ENCODE data around the gene AKAP17A.

AKAP17A gene

DNA sequence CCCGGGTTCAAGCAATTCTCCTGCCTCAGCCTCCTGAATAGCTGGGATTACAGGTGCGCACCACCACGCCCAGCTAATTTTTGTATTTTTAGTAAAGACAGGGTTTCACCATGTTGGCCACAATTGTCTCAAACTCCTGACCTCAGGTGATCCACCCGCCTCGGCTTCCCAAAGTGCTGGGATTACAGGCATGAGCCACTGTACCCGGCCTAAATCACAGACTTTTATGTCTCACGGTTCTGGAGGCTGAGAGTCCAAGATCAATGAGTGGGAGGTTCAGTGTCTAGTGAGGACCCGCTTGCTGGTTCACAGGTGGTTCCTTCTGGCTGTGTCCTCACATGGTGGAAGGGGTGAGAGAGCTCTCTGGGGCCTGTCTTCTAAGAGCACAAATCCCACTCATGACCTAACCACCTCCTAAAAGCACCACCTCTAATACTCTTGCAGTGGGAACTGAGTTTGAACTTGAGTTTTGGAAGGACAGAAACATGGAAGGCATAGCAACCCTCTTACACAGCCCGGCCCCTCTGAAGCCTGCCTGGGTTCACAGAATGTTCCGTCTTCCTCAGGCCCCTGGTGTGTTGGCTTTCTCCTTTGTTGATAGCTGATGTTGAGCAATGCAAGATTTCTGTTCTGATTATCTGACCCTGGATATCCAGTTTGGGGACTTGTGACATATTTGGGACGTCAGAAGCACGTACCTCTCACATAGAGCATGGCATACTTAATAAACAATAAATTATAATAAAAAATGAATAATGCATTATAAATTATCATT, 1.9 kb upstream of the AKAP17A start:
- no peaks in the 10 kb centered on the region for H3K9me3 ChIP-seq (ENCODE audit: control insufficient read depth, low read depth, low read length)
- no peaks in the 10 kb centered on the region for H3K27me3 ChIP-seq (ENCODE audit: control insufficient read depth, insufficient read depth, low read length)
- no peaks in the 10 kb centered on the region for H3K4me1 ChIP-seq (ENCODE audit: control insufficient read depth, low read depth, low read length)
- H3K9ac ChIP-seq (ENCODE audit: low read length) = no peak overlapping the region
- no peak overlapping the region for H3K27ac ChIP-seq (ENCODE audit: low read length)
- no peak overlapping the region for H3K4me3 ChIP-seq (ENCODE audit: low read length)
- H3K36me3 ChIP-seq (ENCODE audit: control insufficient read depth, low read depth, low read length) = peaks cover 11% of the 10 kb centered on the region

DNA sequence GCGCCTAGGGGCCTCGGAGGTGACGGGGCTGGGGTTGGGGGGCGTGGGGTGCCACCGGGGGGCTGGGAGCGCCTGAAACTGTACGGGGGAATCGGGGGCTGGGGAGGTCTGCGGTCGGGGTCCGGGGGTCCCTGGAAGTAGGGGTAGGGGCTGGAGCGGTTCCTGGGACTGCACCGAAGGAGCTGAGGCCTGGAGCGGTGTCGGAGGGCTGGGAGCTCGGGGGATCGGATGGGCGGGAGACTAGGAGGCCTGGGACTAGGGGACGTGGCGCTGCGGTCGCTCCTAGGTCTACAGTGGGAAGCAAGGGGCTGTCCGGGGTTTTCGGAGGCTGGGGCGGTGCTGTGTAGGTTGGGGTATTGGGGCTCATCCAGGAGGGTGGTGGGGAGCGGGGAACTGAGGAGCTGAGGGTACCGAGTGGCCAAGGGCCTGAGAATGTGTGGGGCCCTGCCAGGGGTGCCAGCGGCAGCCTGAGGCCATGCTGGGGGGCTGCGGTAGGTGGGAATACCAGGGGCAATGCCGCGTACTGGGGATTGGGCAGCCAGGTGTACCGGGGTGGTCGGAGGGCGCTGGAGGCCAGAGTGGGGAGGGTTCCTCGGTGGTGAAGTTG, 562 bp downstream of the AKAP17A start:
- no peaks in the 10 kb centered on the region for H3K4me1 ChIP-seq (ENCODE audit: control insufficient read depth, low read depth, low read length)
- peaks cover 27% of the 10 kb centered on the region for H3K36me3 ChIP-seq (ENCODE audit: control insufficient read depth, low read depth, low read length)
- peak overlapping the region; percentile 81 for H3K4me3 ChIP-seq (ENCODE audit: low read length)
- no peak overlapping the region for H3K27ac ChIP-seq (ENCODE audit: low read length)
- H3K9me3 ChIP-seq (ENCODE audit: control insufficient read depth, low read depth, low read length) = no peaks in the 10 kb centered on the region
- H3K9ac ChIP-seq (ENCODE audit: low read length) = peak overlapping the region; percentile 69
- H3K27me3 ChIP-seq (ENCODE audit: control insufficient read depth, insufficient read depth, low read length) = no peaks in the 10 kb centered on the region

DNA sequence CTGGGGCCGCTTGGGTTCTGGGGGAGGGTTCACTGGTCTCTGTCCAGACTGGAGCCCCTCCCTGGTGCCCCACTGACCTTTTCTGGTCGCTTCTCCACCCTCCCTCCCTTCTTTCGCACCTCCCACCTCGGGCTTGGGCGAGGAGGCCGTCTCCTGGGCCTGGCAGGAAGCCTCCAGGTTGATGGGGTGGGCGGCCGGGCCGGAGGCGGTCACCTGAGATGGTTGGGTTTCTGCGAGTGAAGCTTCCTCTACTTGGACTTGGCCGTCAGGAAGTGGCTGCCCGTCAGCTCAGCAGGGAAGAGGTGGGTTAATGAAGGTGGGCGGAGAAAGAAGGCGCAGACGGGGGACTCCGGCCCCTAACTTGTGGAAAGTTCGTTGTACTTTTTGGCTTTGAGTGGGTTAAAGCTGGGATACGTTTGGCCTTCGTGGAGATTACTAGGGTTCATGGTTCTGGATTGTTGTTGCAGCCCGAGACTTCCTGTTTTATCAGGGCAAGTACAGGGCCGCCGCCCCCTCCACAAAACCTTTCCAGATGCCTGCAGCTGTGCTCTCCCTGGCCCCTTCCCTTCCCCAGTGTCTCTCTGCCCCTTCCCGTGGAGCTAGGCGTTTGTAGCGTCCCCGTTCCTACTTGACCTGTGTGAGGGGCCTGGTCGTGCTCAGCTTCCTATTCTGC, 1.2 kb downstream of the AKAP17A start:
- Histone ChIP-seq H3K4me3 (ENCODE audit: low read length) (peak overlapping the region; percentile 81), H3K9ac (ENCODE audit: low read length) (peak overlapping the region; percentile 69), H3K9me3 (ENCODE audit: control insufficient read depth, low read depth, low read length) (no peaks in the 10 kb centered on the region), H3K36me3 (ENCODE audit: control insufficient read depth, low read depth, low read length) (peaks cover 34% of the 10 kb centered on the region), H3K27ac (ENCODE audit: low read length) (no peak overlapping the region), H3K4me1 (ENCODE audit: control insufficient read depth, low read depth, low read length) (no peaks in the 10 kb centered on the region), H3K27me3 (ENCODE audit: control insufficient read depth, insufficient read depth, low read length) (no peaks in the 10 kb centered on the region)

DNA sequence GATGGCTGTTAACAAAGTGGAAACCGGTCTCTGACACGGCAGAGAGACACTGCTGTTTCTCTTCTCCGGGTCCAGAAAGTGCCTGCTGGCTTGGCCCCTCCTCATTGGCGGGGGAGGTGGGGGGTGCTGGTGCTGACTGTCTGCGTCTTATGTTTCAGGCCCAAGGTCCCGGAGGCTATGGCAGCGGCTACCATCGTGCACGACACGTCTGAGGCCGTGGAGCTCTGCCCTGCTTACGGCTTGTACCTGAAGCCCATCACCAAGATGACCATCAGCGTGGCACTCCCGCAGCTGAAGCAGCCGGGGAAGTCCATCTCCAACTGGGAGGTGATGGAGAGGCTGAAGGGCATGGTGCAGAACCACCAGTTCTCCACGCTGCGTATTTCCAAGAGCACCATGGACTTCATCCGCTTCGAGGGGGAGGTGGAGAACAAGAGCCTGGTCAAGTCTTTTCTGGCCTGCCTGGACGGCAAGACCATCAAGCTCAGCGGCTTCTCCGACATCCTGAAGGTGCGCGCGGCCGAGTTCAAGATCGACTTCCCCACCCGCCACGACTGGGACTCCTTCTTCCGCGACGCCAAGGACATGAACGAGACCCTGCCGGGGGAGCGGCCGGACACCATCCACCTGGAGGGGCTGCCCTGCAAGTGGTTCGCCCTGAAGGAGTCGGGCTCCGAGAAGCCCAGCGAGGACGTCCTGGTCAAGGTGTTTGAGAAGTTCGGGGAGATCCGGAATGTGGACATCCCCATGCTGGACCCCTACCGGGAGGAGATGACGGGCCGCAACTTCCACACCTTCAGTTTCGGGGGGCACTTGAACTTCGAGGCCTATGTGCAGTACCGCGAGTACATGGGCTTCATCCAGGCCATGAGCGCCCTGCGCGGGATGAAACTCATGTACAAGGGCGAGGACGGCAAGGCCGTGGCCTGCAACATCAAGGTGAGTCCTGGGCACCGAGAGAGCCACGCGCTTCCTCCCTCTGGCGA, 2.2 kb downstream of the AKAP17A start:
- Histone ChIP-seq H3K36me3 (ENCODE audit: control insufficient read depth, low read depth, low read length) (peaks cover 44% of the 10 kb centered on the region), H3K9ac (ENCODE audit: low read length) (no peak overlapping the region), H3K9me3 (ENCODE audit: control insufficient read depth, low read depth, low read length) (no peaks in the 10 kb centered on the region), H3K27ac (ENCODE audit: low read length) (no peak overlapping the region), H3K4me3 (ENCODE audit: low read length) (peak overlapping the region; percentile 81), H3K4me1 (ENCODE audit: control insufficient read depth, low read depth, low read length) (no peaks in the 10 kb centered on the region), H3K27me3 (ENCODE audit: control insufficient read depth, insufficient read depth, low read length) (no peaks in the 10 kb centered on the region)

DNA sequence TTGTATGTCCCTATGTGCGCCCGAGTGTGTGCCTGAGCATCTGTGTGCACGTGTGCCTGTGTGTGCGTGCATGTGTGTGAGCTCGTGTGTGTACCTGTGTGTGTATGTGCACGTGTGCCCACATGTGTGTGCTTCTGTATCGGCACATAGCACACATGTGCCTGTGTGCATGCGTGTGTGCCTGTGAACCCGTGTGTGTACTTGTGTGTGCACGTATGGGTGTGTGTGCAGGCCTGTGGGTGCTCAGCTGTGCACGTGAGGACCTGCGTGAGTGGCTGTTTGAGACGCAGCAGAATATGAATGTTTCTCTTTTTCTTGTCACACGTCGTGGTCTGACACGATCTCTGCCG, 4.3 kb downstream of the AKAP17A start:
- H3K27ac ChIP-seq (ENCODE audit: low read length) = no peak overlapping the region
- no peaks in the 10 kb centered on the region for H3K9me3 ChIP-seq (ENCODE audit: control insufficient read depth, low read depth, low read length)
- H3K27me3 ChIP-seq (ENCODE audit: control insufficient read depth, insufficient read depth, low read length) = no peaks in the 10 kb centered on the region
- no peaks in the 10 kb centered on the region for H3K4me1 ChIP-seq (ENCODE audit: control insufficient read depth, low read depth, low read length)
- H3K36me3 ChIP-seq (ENCODE audit: control insufficient read depth, low read depth, low read length) = peaks cover 65% of the 10 kb centered on the region
- no peak overlapping the region for H3K4me3 ChIP-seq (ENCODE audit: low read length)
- no peak overlapping the region for H3K9ac ChIP-seq (ENCODE audit: low read length)

DNA sequence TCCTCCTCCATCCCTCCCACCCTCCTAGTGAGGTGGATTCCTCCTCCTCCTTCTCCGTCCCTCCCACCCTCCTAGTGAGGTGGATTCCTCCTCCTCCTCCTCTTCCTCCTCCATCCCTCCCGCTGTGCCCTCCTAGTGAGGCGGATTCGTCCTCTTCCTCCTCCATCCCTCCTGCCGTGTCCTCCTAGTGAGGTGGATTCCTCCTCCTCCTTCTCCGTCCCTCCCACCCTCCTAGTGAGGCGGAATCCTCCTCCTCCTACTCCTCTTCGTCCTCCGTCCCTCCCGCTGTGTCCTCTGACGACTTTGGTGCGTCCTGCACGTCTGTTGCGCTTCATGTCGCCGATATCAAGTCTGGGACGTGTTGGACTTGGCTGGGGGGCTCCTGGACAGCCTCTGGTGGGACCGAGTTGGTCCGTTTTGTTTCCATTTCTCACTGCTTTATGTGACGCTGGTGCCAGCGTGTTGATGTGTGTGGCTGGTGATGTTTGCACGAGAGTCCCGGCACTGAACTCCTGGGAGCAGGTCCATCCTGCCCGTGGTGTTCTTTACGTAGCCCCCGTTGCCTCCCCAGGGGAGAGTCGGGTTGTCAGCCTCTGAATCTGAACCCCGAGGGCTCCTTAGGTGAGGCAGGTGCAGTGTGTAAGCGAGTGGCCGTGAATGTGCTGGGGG, 5.4 kb downstream of the AKAP17A start:
- peaks cover 76% of the 10 kb centered on the region for H3K36me3 ChIP-seq (ENCODE audit: control insufficient read depth, low read depth, low read length)
- H3K9ac ChIP-seq (ENCODE audit: low read length) = no peak overlapping the region
- H3K9me3 ChIP-seq (ENCODE audit: control insufficient read depth, low read depth, low read length) = no peaks in the 10 kb centered on the region
- no peaks in the 10 kb centered on the region for H3K27me3 ChIP-seq (ENCODE audit: control insufficient read depth, insufficient read depth, low read length)
- H3K27ac ChIP-seq (ENCODE audit: low read length) = no peak overlapping the region
- no peak overlapping the region for H3K4me3 ChIP-seq (ENCODE audit: low read length)
- H3K4me1 ChIP-seq (ENCODE audit: control insufficient read depth, low read depth, low read length) = no peaks in the 10 kb centered on the region

DNA sequence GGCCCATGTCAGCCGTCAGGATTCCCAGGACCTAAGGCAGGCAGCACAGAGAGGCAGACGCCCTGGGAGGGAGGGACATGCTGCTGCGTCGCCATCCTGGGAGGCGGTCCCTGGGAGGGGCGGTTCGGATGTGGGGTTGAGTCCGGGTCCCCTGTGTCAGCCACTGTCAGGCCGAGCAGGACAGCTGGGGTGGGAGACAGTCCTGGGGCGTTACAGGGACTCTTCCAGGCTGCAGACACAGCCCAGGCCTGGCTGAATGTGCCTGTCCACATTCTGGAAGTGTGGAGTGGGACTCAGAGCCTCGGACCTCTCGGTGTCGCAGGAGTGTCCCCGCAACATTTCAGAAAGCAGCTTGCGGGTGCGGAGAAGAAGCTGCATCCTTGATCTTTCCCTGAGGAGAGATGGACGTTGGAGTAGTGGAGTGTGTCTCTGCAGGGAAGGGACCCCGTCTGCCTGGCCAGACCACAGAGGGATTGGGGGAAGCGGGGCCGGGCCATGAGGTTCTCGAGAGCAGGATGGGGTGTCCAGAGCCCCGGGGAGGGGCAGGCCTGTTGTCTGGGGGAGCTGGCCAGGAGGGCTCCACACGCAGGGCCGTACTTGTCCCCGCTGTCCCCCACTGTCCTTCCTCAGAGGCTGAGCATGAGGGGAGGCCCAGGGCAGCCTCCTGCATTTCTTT, 6.1 kb downstream of the AKAP17A start:
- Histone ChIP-seq H3K4me1 (ENCODE audit: control insufficient read depth, low read depth, low read length) (no peaks in the 10 kb centered on the region), H3K9ac (ENCODE audit: low read length) (no peak overlapping the region), H3K4me3 (ENCODE audit: low read length) (no peak overlapping the region), H3K9me3 (ENCODE audit: control insufficient read depth, low read depth, low read length) (no peaks in the 10 kb centered on the region), H3K27me3 (ENCODE audit: control insufficient read depth, insufficient read depth, low read length) (no peaks in the 10 kb centered on the region), H3K36me3 (ENCODE audit: control insufficient read depth, low read depth, low read length) (peaks cover 83% of the 10 kb centered on the region), H3K27ac (ENCODE audit: low read length) (no peak overlapping the region)

DNA sequence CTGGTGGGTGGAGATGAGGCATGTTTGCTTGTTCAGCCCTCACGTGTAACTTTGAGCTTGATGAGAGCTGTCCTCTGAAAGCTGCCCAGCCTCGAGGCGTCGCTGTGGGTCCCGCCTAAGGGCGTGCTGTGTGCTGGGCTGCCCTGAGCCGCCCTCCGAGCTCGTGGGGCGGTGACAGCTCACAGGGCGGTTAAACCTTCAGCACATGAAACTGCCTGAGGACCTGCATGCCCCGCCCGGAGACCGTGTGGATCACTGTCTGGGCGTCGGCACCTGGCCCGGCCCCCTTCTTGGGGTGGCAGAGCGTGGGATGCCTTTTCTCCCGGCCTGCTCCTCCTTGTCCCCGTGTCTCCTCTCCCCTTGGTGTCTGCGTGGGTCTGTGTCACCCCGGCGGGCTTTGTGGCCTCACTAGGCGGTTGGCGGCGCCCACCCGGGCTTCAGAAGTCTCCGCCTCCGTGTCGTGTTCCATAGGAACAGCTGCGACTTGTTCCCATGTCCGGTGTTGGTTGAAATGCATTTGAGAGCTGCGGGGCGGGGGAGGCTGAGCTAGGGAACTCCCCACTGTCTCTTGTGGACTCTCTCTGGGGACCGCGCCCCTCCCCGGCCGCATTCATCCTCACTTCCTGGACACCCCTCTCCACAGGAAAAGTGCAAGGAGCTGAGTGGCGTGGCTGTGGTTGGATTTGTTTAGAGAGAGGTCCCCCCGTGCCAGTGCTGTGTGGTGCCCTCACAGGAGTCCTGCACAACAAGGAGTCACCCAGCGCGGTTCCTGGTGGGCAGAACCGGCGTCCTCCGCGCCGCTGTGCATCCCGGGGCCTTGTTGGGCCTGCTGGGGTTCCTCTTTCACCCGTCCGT, 6.8 kb downstream of the AKAP17A start:
- H3K27ac ChIP-seq (ENCODE audit: low read length) = no peak overlapping the region
- no peak overlapping the region for H3K4me3 ChIP-seq (ENCODE audit: low read length)
- no peaks in the 10 kb centered on the region for H3K27me3 ChIP-seq (ENCODE audit: control insufficient read depth, insufficient read depth, low read length)
- no peak overlapping the region for H3K9ac ChIP-seq (ENCODE audit: low read length)
- H3K4me1 ChIP-seq (ENCODE audit: control insufficient read depth, low read depth, low read length) = no peaks in the 10 kb centered on the region
- H3K9me3 ChIP-seq (ENCODE audit: control insufficient read depth, low read depth, low read length) = no peaks in the 10 kb centered on the region
- peaks cover 86% of the 10 kb centered on the region for H3K36me3 ChIP-seq (ENCODE audit: control insufficient read depth, low read depth, low read length)

DNA sequence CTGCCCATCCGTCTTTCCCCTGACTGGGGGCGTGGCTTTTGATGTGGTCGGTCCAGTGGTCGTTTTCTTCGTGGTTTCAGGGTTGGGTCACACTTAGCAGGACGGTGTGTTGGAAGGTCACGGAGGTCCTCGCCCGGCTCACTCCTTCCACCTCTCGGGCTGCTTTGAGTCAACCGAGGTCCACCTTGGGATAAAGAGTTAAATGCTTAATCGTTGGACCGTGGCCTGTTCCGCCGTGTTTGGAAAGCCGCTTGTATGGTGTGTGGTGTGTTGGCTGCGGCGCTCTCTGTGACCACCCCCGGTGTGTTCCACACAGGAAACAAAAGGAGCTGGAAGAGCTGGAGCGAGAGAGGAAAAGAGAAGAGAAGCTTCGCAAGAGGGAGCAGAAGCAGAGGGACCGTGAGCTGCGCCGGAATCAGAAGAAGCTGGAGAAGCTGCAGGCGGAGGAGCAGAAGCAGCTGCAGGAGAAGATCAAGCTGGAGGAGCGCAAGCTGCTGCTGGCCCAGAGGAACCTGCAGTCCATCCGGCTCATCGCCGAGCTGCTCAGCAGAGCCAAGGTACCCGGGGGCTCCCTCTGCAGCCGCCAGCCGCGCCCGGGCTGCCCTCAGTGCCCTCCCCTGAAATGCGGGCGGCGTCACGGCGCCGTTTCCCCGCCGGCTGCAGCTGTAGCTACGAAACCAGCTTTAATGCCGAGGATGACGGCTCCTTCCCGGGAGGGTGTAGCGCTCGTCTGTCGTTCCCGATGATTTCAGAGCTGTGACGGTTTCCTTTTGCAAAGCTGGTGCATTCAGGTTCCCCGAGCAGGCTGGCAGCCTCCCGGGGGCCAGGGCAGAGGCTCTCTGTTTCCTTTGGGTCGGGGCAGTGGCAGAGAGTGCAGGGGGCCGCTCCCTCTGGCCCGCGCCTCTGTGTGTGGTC, 7.7 kb downstream of the AKAP17A start:
- no peak overlapping the region for H3K9ac ChIP-seq (ENCODE audit: low read length)
- H3K36me3 ChIP-seq (ENCODE audit: control insufficient read depth, low read depth, low read length) = peaks cover 80% of the 10 kb centered on the region
- no peak overlapping the region for H3K27ac ChIP-seq (ENCODE audit: low read length)
- H3K4me1 ChIP-seq (ENCODE audit: control insufficient read depth, low read depth, low read length) = no peaks in the 10 kb centered on the region
- no peaks in the 10 kb centered on the region for H3K9me3 ChIP-seq (ENCODE audit: control insufficient read depth, low read depth, low read length)
- H3K4me3 ChIP-seq (ENCODE audit: low read length) = no peak overlapping the region
- no peaks in the 10 kb centered on the region for H3K27me3 ChIP-seq (ENCODE audit: control insufficient read depth, insufficient read depth, low read length)
